HG02610 (cell line): ENCODE data around the gene PAX7.
"Not testable (repeated sequence)": the region's sequence is repeated elsewhere in the genome, so short reads cannot be mapped to it uniquely, and the experiment has no call there.

ENCODE experiments used
- ATAC-seq: cut with Tn5 transposase; IDR thresholded peaks from one replicate; pipeline ENCODE4 v1.9.1; 2021; ENCODE audit warnings: mild to moderate bottlenecking, moderate library complexity; ENCODE audit not compliant: unreplicated experiment

The PAX7 gene

DNA sequence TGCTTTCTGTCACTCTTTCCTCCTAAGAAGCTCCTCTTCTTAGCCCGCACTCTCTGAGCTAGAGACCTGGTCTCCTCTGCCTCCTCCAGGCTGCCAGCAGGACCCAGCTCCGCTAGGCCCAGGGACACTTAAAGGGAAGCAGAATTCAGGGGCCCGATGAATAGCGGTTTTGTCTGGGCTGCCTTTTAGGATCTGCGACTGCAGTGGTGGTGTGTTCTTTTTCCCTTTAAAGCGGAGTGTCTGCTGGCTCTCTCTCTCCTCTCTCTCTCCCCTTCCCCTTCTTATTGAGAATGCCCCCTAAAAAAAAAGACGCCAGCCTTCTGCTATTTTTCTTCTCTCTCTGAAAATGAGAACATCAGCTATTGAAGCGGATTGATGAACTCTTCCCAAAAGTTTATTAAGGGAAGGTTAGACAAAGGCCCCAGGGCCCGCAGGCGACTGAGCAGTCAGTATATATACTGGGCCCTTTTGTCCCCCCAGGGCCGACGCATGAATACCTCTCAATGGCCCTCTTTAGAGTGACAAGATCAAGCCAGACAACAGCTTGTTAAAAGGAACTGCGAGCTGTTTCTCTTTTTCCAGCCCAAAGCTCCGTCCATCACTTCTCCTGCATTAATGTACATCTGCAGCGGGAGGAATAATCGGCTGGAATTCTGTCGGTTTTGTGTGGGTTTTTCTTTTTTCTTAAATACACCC is 27.0 kb downstream of the PAX7 start:
- ATAC-seq, result no peak

DNA sequence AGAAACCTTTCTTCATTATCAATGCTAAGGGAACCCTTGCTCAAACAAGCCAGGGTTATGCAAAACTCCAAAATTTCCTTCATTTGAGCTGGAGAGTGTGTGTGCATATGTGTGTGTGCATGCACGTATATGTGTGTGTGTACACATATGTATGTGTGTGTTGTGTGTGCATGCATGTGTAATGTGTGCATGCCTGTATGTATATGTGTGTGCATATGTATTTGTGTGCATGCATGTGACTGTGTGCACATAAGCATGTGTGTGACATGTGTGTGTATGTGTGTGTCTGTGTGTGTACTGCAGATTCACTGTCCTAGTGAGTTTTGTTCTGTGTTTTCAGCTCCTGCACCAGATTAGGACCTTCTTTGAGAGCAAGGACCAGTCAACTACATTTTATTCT is 28.2 kb downstream of the PAX7 start:
- no peak for ATAC-seq

DNA sequence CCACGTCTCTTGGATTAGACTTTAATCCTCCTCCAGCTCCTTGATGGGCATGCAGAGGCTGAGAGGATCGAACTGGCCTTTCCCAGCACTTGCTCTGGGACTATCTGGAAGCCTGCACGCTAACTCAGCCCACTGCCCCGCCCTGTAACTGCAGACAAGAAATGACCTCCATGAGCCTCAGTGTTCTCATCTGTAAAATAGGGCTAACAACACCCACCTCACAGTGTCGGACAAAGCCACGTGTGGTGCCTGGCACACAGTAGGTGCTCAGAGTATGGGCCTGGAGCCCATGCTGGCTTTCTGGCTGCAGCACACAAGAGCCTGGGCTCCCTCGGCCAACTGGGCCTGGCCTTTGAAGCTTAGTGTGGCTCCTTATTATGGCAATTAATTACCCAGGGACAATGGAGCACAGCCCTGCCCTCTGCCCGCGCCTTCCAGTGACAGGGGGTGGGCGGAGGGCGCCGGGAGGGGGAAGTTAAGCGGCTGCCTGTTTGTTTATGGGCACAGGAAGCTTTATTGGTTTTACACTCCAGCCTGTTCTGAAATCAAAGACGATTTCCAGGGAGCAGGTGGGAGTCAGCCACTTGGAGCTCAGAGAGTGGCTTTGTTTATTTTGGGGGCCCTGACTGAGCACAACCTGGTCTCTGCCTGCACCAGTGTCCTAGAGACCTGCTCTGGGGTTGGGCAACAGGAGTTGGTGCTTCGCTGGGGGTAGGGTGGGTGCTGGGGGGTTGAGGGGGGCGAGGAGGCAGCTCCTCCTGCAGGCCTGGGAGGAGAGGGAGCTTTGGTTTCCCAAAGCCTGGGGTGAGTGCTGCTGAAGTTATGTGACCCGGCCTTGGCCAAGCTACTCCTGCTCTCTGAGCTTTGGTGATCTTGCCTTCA is 31.0 kb downstream of the PAX7 start:
- ATAC-seq, result no peak

DNA sequence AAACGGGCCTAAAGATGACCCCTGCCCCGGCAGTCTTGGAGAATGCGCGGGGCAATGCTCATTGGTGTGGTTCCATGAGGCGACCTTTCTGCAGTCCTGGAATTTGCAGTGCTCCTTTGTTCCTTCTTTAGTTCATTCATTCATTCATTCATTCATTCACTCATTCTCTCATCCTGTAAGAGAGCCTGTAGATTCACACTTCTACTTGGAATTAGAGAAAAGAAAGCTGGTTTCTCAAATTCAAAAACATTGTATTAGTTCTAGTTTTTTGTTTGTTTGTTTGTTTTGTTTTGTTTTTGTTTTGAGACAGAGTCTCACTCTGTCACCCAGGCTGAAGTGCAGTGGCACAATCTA is 31.6 kb downstream of the PAX7 start:
- ATAC-seq, result no peak

DNA sequence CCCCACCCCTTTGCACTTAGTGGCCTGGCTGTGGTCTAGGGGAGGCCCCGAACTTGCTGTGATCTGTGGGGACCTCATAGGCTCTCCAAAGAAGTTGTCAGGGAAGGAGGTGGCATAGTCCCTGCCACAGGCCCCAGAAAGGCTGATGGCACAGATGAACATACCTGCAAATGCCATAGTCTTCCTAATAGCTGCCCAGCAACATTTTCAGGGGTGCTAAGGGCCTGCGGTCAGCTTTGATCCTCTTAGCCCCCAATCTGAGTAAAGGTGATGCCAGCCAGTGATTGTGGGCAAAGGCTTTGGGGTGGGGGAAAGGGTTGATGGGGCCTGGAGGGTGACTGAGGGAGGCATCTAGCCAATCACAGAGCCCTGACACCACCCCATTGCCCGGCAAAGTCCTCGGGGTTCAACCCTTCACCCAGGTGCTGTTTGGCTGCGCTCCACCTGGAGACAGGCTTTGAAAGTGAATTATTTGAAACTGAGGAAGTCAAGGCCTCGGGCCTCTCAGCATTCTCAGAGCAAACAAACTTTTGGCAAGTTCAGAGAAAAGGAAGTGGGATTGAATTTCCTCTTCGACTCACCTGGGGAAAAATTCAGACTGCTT is 35.8 kb downstream of the PAX7 start:
- ATAC-seq, result no peak

DNA sequence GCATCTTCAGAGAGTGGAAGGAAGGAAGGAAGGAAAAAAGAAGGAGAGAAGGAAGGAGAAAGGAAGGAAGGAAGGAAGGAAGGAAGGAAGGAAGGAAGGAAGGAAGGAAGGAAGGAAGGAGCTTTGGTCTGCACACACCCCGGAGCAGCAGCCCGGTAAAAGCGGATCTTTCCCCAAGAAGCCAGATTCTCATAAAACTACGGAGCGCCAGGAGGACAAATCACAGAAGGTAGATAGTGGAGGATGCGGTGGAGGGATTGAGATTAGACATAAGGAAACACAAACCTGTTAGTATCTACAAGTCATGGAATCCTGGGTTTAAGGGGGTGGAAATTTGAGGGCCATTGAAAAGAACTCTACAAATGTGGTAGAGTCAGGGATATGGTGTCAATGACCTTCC is 36.7 kb downstream of the PAX7 start:
- ATAC-seq, result no peak

DNA sequence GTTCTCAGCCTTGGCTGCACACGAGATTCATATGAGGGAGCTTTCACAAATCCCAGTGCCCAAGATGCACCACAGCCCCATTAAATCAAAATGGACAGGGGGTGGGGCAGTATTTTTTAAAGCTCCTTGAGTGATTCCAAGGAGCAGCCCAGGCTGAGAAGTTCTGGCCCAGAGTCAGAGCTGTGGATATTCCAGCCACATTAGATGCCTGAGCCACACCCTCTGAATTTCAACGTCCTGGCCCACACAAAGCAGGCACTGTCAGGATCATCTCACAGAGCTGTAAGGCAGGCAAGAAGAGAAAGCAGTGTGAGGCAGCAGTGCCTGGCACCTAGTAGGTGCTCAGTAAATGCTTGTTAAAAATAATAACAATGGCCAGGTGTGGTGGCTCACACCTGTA is 37.4 kb downstream of the PAX7 start:
- no peak for ATAC-seq

DNA sequence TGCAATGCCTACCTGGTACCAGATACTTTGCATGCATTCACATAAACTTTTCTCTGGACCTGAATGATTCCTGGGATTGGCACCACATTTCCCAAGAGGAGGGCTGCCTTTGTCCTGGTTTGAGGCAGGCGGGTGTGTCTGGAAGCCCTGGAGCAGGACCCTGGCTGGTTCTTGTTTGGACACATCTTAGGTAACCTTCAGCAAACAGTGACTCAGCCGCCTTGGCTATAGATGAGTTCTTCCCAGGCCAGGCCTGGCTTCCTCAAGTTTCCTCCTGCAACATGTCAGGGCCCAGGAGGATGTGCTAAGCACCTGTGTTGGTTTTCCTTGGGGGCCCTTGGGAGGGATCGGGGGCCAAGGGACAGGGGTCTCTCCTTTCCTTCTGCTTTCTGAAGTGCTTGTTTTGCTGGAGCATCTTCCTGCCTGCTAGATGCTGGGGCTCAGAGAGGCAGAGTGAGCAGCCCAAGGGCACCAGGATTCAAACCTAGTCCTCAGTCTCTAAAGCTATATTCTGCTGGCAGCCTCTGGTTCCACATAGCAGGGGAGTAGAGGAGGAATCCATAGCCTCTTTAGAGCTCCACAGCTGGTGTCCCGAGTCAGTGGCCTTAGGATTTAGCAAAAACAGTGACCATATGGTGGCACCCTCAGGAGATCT is 38.2 kb downstream of the PAX7 start:
- ATAC-seq, result no peak

DNA sequence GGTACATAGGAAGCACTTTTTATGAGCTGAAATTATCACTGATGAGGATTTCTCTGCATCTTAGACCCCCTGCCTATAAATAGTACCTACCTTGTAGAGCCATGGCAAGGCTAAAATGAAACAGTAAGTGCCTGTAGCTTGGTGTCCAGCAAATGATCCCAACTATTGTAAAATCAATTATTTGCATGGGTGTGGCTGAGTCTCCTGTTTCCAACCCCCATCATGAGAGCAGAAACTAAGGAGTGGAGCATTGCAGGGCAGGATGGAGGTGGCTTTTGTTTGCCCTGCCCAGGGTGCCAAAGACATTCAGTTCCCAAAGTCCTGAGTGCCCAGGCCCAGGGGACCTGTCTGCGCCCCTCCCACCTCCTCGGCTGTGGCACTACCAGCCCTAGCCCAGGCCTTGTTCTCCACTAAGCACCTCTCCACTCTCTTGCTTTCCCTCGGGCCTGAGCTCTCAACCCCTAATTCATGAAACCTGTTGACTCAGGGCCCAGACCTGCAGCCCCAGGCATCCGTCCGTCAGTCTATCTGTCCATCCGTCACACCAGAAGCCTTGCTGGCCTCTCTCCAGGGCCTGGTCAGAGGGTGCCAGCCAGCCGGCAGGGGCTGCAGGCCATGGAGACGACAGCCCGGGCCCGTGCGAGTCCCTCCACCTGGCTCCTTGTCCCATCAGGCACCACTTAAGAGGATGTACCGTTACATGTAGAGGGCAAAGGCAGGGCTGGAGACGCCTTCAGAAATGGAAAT is 39.6 kb downstream of the PAX7 start:
- ATAC-seq, result no peak

DNA sequence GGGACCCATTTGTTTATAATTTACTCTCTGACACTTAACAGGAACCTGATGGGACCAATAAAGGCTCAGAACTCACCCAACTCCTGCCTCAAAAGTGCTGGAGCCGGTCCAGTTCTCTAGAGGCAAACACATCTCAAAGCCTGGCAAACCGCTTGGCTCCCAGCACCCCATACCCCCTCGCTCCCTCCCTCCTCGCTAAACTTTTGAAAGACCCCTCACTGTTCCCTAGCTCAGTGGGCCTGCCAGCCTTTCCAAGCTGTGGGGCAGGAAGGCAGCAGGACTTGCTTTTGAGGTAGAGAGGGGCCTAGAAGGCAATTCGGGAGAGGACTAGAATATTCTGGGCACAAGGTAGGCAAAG is 40.2 kb downstream of the PAX7 start:
- no peak for ATAC-seq

DNA sequence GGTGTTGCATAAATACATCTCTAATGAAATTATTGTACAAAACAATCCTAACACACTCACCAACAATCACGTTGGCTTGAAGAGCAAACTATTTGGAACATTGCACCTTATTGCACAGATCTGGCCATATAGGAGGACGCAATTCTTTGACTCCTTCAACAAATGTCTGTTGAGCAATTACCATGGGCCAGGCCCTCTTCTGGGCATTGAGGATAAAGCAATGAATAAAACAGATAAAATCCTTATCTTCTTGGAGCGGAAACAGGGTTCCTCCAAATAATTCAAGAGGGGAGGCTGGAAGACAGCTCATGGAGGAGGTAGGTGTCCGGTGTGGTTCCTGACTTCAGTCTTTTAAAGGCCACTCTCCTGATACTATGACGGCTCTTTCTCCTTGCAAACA is 43.3 kb downstream of the PAX7 start:
- ATAC-seq, result no peak

DNA sequence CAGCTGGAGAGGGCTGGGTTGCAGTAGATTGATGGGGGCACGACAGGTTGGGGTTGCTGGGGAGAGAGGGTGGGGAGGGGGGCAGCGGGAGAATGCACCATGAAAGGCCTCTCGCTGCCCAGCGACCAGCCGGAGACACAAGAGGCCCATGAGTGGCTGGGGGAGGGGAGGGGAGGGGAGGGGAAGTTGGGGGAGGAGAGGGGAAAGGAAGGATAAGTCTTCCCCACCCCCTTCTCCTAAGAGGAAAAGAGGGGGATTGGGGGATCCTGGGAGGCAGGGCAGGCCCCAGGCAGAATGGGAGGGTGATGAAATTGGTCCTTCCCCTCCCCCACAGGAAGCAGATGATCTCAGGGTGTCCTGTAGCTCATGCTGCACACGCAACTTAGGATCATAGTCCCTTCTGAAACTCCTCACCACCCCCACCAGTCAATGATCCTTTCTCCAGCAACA is 45.7 kb downstream of the PAX7 start:
- no peak for ATAC-seq

DNA sequence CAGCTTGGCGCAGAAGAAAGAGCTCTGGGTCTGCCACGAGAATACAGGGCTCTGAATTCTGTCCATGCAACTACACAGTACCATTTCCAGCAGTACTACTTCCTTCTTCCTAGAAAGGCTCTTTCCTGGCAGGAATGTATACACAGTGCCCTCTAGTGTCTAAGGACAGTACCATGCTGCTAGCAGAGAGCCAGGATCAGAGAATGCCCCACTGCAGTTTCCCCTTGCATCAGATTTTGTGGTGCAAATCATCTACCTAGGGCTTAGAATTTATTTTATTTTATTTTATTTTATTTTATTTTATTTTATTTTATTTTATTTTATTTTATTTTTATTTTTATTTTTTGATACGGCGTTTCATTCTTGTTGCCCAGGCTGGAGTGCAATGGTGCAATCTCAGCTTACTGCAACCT is 50.8 kb downstream of the PAX7 start:
- ATAC-seq, result no peak

DNA sequence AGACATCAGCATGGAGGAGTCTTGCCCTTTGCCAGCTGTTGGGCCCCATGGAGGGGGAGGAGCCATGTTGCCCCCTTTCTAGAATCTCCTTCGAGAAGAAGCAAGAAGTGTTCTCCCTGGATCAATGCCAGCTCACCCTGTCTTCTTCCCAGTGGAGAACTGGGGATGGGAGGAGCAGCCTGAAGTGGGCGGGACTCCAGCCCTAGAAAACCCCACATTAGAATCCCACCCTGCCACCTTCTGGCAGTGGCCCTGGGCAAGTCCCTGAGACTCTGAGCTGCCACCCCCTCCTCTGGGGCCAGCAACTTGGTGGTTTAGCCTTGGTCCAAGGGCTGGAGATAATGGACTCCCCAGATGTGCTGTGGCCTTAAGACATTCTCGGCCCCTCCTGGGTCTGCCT is 51.7 kb downstream of the PAX7 start:
- no peak for ATAC-seq

DNA sequence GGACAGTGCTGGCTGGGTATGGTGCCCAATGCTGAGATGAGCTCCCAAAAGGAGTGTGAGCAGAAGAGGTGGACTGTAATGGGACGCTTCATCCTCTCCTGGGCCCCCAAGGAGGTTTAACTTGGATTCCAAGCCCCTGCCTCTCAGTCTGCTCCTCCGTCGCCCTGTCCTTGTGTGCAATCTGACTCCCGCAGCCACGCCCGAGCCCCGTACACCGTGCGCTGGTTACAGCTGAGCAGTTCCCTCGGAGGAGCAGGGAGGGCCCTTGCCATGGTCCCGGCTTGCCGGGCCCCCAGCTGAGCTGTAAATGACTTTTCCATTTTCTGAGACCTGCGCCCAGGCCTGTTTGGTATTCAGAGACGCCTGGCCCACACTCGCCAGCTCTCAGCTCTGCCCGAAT is 53.7 kb downstream of the PAX7 start:
- ATAC-seq, result no peak

DNA sequence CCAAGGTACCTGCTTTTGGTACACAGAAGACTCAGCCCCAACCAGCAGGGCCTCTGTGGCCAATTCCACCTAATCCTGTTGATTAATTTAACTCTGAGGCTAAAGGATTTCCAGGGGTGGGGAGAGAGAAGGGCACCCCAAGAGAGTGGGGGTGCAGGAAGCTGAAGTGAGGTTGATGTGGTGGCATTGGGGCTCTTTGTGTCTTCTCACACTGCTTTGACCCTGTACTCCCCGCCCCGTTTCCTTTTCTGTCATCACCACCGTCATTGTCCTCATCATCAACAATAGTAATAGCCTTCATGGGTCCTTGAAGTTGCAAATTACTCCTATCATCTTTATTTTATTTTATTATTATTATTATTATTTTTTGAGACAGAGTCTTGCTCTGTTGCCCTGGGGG is 55.9 kb downstream of the PAX7 start:
- ATAC-seq, result no peak

DNA sequence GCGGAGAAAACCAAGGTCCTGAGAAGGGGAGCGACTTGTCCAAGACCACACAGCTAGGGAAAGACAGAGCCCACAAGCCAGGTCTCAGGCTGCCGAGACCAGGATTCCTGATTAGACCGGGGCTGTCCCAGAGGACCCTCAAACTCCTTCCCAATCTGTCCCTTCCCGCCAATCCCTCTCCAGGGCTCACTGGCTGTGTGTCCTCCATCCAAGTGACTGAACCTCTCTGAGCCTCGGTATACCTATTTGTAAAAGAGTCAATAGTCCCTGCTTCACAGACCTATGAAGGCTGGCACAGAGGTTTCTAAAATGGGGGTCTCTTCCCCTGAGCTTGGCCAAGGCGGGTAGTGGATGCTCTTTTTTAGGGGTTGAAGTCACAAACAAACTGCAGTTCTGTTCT is 56.6 kb downstream of the PAX7 start:
- no peak for ATAC-seq

DNA sequence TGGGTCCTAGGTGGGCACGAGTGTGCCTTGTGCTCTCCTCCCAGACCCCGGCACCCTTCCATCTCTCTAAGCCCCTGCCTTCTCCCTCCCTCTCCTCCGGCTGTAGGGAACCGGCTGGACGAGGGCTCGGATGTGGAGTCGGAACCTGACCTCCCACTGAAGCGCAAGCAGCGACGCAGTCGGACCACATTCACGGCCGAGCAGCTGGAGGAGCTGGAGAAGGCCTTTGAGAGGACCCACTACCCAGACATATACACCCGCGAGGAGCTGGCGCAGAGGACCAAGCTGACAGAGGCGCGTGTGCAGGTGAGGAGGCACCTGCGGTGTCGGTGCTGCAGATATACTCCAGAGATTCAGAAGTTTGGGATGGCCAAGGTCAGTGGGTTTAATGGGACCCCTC is 61.0 kb downstream of the PAX7 start:
- ATAC-seq, result no peak

DNA sequence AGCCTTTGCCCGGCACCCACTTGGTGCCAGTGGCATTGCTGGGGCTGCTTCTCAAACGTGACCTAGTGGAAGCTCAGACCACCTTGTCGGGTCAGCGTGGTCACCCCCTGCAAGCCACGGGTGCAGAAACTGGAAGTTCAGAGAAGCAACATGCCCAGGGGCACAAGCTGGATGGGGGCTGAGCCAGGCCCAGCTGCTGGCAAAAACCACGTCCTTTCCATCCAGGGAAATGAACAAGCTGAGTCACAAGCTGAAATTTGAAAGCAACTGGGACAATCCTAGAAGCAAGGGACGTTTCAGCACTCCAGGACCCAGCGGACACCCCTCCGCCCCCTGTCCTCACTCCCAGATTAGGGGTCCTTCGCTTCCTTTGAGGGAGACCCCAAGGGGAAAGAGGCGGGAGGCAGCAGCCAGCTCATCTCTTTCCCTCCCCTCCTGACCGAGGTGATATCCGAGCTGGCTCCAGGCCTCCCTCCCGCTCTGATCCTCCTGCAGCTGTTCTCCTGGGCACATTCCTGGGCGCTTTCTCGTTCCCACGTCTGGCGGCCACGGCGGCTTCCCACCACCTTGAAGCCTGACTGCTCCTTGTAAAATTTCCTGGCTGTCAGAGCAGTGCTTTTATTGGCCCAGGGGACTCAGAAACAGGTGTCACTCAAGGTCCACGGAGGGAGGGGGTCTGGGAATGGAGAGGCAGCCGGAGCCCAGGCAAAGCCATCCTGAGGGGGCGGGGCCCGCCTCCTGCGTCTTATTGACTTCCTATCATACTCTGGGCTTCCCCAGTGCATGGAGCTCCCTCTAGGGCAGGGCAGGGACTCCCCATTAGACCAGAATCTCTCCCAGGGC is 62.8 kb downstream of the PAX7 start:
- ATAC-seq, result no peak

DNA sequence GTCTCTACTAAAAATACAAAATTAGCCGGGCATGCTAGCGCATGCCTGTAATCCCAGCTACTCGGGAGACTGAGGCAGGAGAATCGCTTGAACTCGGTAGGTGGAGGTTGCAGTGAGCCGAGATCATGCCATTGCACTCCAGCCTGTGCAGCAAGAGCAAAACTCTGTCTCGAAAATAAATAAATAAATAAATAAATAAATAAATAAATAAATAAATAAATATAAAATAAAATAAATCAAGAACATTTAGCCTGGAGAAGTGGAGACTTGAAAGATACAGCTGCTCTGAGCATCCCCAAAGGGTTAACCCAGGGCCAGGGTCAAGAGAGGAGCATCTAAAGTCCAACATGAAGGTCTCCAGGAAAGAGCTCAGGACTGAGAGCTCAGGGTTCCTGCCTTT is 63.6 kb downstream of the PAX7 start:
- ATAC-seq, result not testable (repeated sequence)
